OCI-LY3 (cell line): Measurements from ENCODE around the gene FAM98A.

ENCODE experiments used
- EZH2phosphoT487 ChIP-seq: fragments of 200-600 bp; shearing (Covaris generic); IDR thresholded peaks from 2 replicates; pipeline ENCODE4 v1.6.1; 2018; ENCODE audit warnings: antibody characterized with exemption, mixed run types, low read depth
- TF ChIP-seq, protein P1 (sequence below): fragments of 200-600, 300-600 bp; sonication (generic); IDR thresholded peaks from 2 replicates; pipeline ENCODE4 v1.5.1; 2014; ENCODE audit warnings: antibody characterized with exemption, low read length, low read depth

DNA sequence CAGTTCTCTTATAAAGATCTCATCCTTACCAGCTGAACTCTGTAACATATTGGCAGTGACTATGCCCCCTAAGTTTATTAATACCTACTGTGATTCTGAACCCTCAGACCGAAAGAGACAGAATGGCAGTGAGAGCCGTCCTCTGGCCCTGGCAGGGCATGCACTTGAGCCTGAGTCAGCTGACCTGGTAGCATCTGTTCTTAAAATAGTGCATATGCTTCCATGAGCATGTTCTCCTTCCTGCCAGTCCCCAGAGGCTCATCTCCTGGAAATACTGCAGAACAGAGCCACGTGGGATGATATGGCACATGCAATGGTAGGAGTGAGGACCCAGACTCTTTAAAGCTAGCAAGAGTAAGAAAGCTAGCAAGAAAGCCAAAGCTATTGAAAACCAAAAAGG lies 63.7 kb downstream of the FAM98A start:
- TF ChIP-seq, protein P1, sequence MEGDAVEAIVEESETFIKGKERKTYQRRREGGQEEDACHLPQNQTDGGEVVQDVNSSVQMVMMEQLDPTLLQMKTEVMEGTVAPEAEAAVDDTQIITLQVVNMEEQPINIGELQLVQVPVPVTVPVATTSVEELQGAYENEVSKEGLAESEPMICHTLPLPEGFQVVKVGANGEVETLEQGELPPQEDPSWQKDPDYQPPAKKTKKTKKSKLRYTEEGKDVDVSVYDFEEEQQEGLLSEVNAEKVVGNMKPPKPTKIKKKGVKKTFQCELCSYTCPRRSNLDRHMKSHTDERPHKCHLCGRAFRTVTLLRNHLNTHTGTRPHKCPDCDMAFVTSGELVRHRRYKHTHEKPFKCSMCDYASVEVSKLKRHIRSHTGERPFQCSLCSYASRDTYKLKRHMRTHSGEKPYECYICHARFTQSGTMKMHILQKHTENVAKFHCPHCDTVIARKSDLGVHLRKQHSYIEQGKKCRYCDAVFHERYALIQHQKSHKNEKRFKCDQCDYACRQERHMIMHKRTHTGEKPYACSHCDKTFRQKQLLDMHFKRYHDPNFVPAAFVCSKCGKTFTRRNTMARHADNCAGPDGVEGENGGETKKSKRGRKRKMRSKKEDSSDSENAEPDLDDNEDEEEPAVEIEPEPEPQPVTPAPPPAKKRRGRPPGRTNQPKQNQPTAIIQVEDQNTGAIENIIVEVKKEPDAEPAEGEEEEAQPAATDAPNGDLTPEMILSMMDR = no peak
- no peak for TF ChIP-seq EZH2phosphoT487
